ENCODE measurements around the gene ZNF138.
"Not testable (repeated sequence)": the region's sequence is repeated elsewhere in the genome, so short reads cannot be mapped to it uniquely, and the experiment has no call there.

- not testable (repeated sequence) for TF ChIP-seq POLR2A, CTCF (IDR thresholded peaks at IDR 0.05)
Observed at GRCh38 chr7:64784842-64785241, 9.4 kb upstream of the ZNF138 start.

Measured in Peyer's patch (tissue), 4 donors.